SK-N-MC (cell line): ENCODE results near the gene VPS52.

ENCODE experiments used
- EZH2 ChIP-seq: fragments of 200-600 bp; sonication (generic); IDR thresholded peaks from one replicate; pipeline ENCODE4 v1.6.1; 2017; ENCODE audit warnings: antibody characterized with exemption
- POLR2AphosphoS5 ChIP-seq: IDR thresholded peaks from 2 replicates; pipeline ENCODE4 v1.6.1; 2012; ENCODE audit warnings: mild to moderate bottlenecking, low read depth, low read length, borderline replicate concordance

DNA sequence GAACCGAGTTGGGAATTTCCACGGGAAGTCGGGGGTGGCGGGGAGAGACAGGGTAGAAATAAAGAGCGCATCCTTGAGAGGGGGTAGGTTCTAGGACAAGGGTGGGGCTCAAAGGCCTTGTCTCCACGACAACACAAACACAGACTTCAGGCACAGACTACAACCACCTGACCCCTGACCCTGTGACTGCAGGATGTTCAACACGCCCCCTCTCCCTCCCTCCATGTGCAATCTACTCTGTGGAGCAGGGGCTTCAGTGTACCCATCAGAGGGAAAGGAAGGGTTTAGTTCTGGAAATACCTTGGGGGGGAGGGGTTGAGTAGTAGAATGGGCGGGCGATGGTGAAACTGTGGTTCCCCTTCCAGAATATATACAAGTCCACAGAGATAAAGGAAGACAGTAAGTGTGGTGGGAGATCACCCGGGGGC is 42.9 kb upstream of the VPS52 start:
- TF ChIP-seq POLR2AphosphoS5 (peak; percentile 50), EZH2 (no peak)
